ENCODE data around the gene PRMT1.
A peak's percentile ranks its signal among the peaks of the same experiment; 100 is the strongest.

The PRMT1 gene

GRCh38 chr19:49687150-49687549, 10.1 kb downstream of the PRMT1 start:
- H3K23ac ChIP-seq (ENCODE audit: low read length), result no peak overlapping the region
- H3K36me3 ChIP-seq (ENCODE audit: control insufficient read depth, insufficient read depth, low read length), result peaks cover 24% of the 10 kb centered on the region
- H2BK15ac ChIP-seq (replicated peaks; ENCODE audit: low read depth), result no peak overlapping the region

GRCh38 chr19:49687566-49688316, 10.7 kb downstream of the PRMT1 start:
- Histone ChIP-seq H3K4me3 (ENCODE audit: low read length) (no peak overlapping the region), H3K79me1 (ENCODE audit: low read length) (peaks cover 11% of the 10 kb centered on the region), H3K18ac (ENCODE audit: low read length) (no peak overlapping the region), H2BK15ac (replicated peaks; ENCODE audit: low read depth) (no peak overlapping the region), H3K23ac (ENCODE audit: low read length) (no peak overlapping the region), H4K8ac (ENCODE audit: low read depth, low read length) (no peak overlapping the region), H2AK5ac (ENCODE audit: low read length) (no peak overlapping the region), H3K56ac (ENCODE audit: low read length) (peak overlapping the region; percentile 25), H4K5ac (ENCODE audit: low read length) (no peak overlapping the region), H2BK5ac (ENCODE audit: low read length) (no peak overlapping the region), H3K4me1 (ENCODE audit: control insufficient read depth, low read depth, low read length) (peaks cover 2% of the 10 kb centered on the region), H3K79me2 (ENCODE audit: control insufficient read depth, insufficient read depth, low read length) (no peaks in the 10 kb centered on the region), H2BK120ac (ENCODE audit: low read depth, low read length) (no peak overlapping the region), H3K36me3 (ENCODE audit: control insufficient read depth, insufficient read depth, low read length) (peaks cover 20% of the 10 kb centered on the region), H3K27ac (ENCODE audit: low read depth, low read length) (no peak overlapping the region), H3K9ac (ENCODE audit: low read length) (no peak overlapping the region), H3K27me3 (ENCODE audit: insufficient read depth, low read length, poor library complexity) (no peaks in the 10 kb centered on the region), H3K4me2 (ENCODE audit: low read length) (no peak overlapping the region), H3K4ac (ENCODE audit: low read depth, low read length) (no peak overlapping the region)
- peak; percentile 63 for DNase-seq
- no CpG with 5 or more reads among the region's 26 CpGs for WGBS (ENCODE audit: extremely low coverage, insufficient coverage, low lambda C conversion rate)

More at GRCh38 chr19:49687150-49687549, 10.1 kb downstream of the PRMT1 start:
- Histone ChIP-seq H3K79me1 (ENCODE audit: low read length) (peaks cover 14% of the 10 kb centered on the region), H2BK5ac (ENCODE audit: low read length) (no peak overlapping the region), H3K27me3 (ENCODE audit: insufficient read depth, low read length, poor library complexity) (no peaks in the 10 kb centered on the region), H4K5ac (ENCODE audit: low read length) (no peak overlapping the region), H3K4me3 (ENCODE audit: low read length) (no peak overlapping the region), H3K27ac (ENCODE audit: low read depth, low read length) (no peak overlapping the region), H3K18ac (ENCODE audit: low read length) (no peak overlapping the region), H3K4me2 (ENCODE audit: low read length) (no peak overlapping the region), H4K8ac (ENCODE audit: low read depth, low read length) (no peak overlapping the region), H2BK120ac (ENCODE audit: low read depth, low read length) (no peak overlapping the region), H3K4me1 (ENCODE audit: control insufficient read depth, low read depth, low read length) (peaks cover 2% of the 10 kb centered on the region), H3K4ac (ENCODE audit: low read depth, low read length) (no peak overlapping the region), H3K79me2 (ENCODE audit: control insufficient read depth, insufficient read depth, low read length) (peaks cover 4% of the 10 kb centered on the region), H3K56ac (ENCODE audit: low read length) (no peak overlapping the region), H3K9ac (ENCODE audit: low read length) (no peak overlapping the region), H2AK5ac (ENCODE audit: low read length) (no peak overlapping the region)
- no CpG with 5 or more reads among the region's 12 CpGs for WGBS (ENCODE audit: extremely low coverage, insufficient coverage, low lambda C conversion rate)
- DNase-seq, result no peak

GRCh38 chr19:49688531-49689132, 11.6 kb downstream of the PRMT1 start:
- H3K18ac ChIP-seq (ENCODE audit: low read length), result no peak overlapping the region
- H4K5ac ChIP-seq (ENCODE audit: low read length), result no peak overlapping the region
- peaks cover 2% of the 10 kb centered on the region for H3K4me1 ChIP-seq (ENCODE audit: control insufficient read depth, low read depth, low read length)
- no peak overlapping the region for H2BK120ac ChIP-seq (ENCODE audit: low read depth, low read length)
- no peak overlapping the region for H3K27ac ChIP-seq (ENCODE audit: low read depth, low read length)
- no peaks in the 10 kb centered on the region for H3K27me3 ChIP-seq (ENCODE audit: insufficient read depth, low read length, poor library complexity)
- DNase-seq, result no peak
- H2AK5ac ChIP-seq (ENCODE audit: low read length), result no peak overlapping the region
- no peak overlapping the region for H2BK5ac ChIP-seq (ENCODE audit: low read length)
- no peak overlapping the region for H3K56ac ChIP-seq (ENCODE audit: low read length)
- no peak overlapping the region for H2BK15ac ChIP-seq (replicated peaks; ENCODE audit: low read depth)
- H3K9ac ChIP-seq (ENCODE audit: low read length), result no peak overlapping the region
- H3K4ac ChIP-seq (ENCODE audit: low read depth, low read length), result no peak overlapping the region
- H3K23ac ChIP-seq (ENCODE audit: low read length), result no peak overlapping the region
- no peak overlapping the region for H4K8ac ChIP-seq (ENCODE audit: low read depth, low read length)
- H3K4me2 ChIP-seq (ENCODE audit: low read length), result no peak overlapping the region
- peaks cover 11% of the 10 kb centered on the region for H3K79me1 ChIP-seq (ENCODE audit: low read length)
- no peaks in the 10 kb centered on the region for H3K79me2 ChIP-seq (ENCODE audit: control insufficient read depth, insufficient read depth, low read length)
- WGBS (ENCODE audit: extremely low coverage, insufficient coverage, low lambda C conversion rate), result no CpG with 5 or more reads among the region's 12 CpGs
- H3K36me3 ChIP-seq (ENCODE audit: control insufficient read depth, insufficient read depth, low read length), result peaks cover 19% of the 10 kb centered on the region
- H3K4me3 ChIP-seq (ENCODE audit: low read length), result no peak overlapping the region

- Histone ChIP-seq H2BK15ac (replicated peaks; ENCODE audit: low read depth) (no peak within 1 kb of the TSS), H3K4me1 (ENCODE audit: control insufficient read depth, low read depth, low read length) (peaks cover 2% of the 10 kb centered on the region), H4K8ac (ENCODE audit: low read depth, low read length) (no peak within 1 kb of the TSS), H3K79me1 (ENCODE audit: low read length) (peaks cover 11% of the 10 kb centered on the region), H3K4me2 (ENCODE audit: low read length) (peak within 1 kb of the TSS; percentile 69), H3K27ac (ENCODE audit: low read depth, low read length) (peak within 1 kb of the TSS; percentile 65), H3K4ac (ENCODE audit: low read depth, low read length) (no peak within 1 kb of the TSS), H3K9ac (ENCODE audit: low read length) (peak within 1 kb of the TSS; percentile 86), H3K18ac (ENCODE audit: low read length) (peak within 1 kb of the TSS; percentile 28), H3K56ac (ENCODE audit: low read length) (peak within 1 kb of the TSS; percentile 92), H3K23ac (ENCODE audit: low read length) (no peak within 1 kb of the TSS), H2BK5ac (ENCODE audit: low read length) (no peak within 1 kb of the TSS), H3K79me2 (ENCODE audit: control insufficient read depth, insufficient read depth, low read length) (no peaks in the 10 kb centered on the region), H2AK5ac (ENCODE audit: low read length) (no peak within 1 kb of the TSS), H2BK120ac (ENCODE audit: low read depth, low read length) (no peak within 1 kb of the TSS), H3K36me3 (ENCODE audit: control insufficient read depth, insufficient read depth, low read length) (peaks cover 16% of the 10 kb centered on the region), H3K27me3 (ENCODE audit: insufficient read depth, low read length, poor library complexity) (no peaks in the 10 kb centered on the region), H4K5ac (ENCODE audit: low read length) (no peak within 1 kb of the TSS), H3K4me3 (ENCODE audit: low read length) (peak within 1 kb of the TSS; percentile 67)
- WGBS (ENCODE audit: extremely low coverage, insufficient coverage, low lambda C conversion rate), result no CpG with 5 or more reads among the region's 54 CpGs
- DNase-seq, result peak; percentile 66
Observed at GRCh38 chr19:49689133-49690078, 12.3 kb downstream of the PRMT1 start, which contains the start of gene ADM5. Gene ADM5, plus strand, starts transcription at chr19:49689594. Its CDS starts 244 bp downstream, at chr19:49689838.

- Histone ChIP-seq H3K27ac (ENCODE audit: low read depth, low read length) (peak overlapping the region; percentile 65), H3K4me3 (ENCODE audit: low read length) (peak overlapping the region; percentile 67), H3K18ac (ENCODE audit: low read length) (peak overlapping the region; percentile 28), H3K56ac (ENCODE audit: low read length) (peak overlapping the region; percentile 92), H2BK5ac (ENCODE audit: low read length) (no peak overlapping the region), H3K4ac (ENCODE audit: low read depth, low read length) (no peak overlapping the region), H3K9ac (ENCODE audit: low read length) (peak overlapping the region; percentile 86), H3K79me1 (ENCODE audit: low read length) (peaks cover 6% of the 10 kb centered on the region), H3K23ac (ENCODE audit: low read length) (no peak overlapping the region), H3K4me2 (ENCODE audit: low read length) (peak overlapping the region; percentile 69), H3K27me3 (ENCODE audit: insufficient read depth, low read length, poor library complexity) (no peaks in the 10 kb centered on the region), H3K4me1 (ENCODE audit: control insufficient read depth, low read depth, low read length) (peaks cover 2% of the 10 kb centered on the region), H4K5ac (ENCODE audit: low read length) (no peak overlapping the region), H2BK120ac (ENCODE audit: low read depth, low read length) (no peak overlapping the region), H2BK15ac (replicated peaks; ENCODE audit: low read depth) (no peak overlapping the region), H3K36me3 (ENCODE audit: control insufficient read depth, insufficient read depth, low read length) (peaks cover 12% of the 10 kb centered on the region), H4K8ac (ENCODE audit: low read depth, low read length) (no peak overlapping the region), H3K79me2 (ENCODE audit: control insufficient read depth, insufficient read depth, low read length) (no peaks in the 10 kb centered on the region), H2AK5ac (ENCODE audit: low read length) (no peak overlapping the region)
- peak; percentile 38 for DNase-seq
- WGBS (ENCODE audit: extremely low coverage, insufficient coverage, low lambda C conversion rate), result no CpG with 5 or more reads among the region's 39 CpGs
Observed at GRCh38 chr19:49690079-49690655, 13.1 kb downstream of the PRMT1 start.

Data from mesendoderm (in vitro differentiated cells).